GM18498 (cell line): ENCODE data around the gene MEDAG.

Source experiments
- ATAC-seq: cut with Tn5 transposase; IDR thresholded peaks from one replicate; pipeline ENCODE4 v1.9.1; 2021; ENCODE audit warnings: mild to moderate bottlenecking, moderate library complexity; ENCODE audit not compliant: unreplicated experiment

MEDAG gene

GRCh38 chr13:30936971-30937370 lies 30.9 kb downstream of the MEDAG start:
- ATAC-seq, result no peak

DNA sequence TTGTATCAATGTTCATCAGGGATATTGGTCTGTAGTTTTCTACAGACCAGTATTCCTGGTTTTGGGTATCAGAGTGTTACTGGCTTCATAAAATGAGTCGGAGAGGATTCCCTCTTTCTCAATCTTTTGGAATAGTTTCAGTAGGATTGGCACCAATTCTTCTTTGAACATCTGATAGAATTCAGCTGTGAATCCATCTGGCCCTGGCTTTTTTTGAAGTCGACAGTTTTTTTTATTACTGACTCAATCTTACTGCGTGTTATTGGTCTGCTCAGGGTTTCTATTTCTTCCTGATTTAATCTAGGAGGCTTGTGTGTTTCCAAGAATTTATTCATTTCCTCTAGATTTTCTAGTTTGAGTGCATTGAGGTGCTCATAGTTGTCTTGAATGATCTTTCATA lies 37.8 kb downstream of the MEDAG start:
- no peak for ATAC-seq

DNA sequence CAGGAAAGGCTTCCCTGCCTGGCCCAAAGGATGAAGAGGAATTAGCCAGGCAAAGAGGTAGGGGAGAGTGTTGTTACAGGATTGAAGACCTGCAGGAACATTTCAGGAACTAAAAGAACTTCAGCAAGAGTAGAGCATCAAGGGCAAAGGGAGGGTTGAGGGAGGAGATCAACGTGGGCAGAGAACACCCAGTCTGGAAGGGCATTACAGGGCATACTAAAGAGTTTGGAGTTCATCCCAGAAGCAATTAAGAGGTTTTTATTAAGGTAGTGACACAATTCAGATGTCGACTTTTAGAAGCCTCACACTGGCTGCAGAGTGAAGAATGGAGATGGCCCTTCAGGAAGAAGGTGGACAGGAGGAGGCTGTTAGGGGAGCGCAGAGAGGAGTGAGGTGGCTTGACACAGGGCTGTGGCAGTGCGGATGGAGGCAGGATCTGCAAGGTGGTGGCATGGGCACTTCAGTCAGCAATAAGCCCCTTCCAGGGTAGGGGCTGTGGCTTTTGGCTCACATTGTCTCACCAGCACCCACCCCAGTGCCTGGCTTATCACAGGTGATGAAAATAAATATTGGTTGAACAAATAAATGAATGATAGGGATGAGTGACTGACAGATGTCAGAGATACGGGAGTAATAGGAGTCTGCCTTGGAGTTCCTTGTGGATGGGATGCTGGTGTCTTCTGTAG lies 51.3 kb downstream of the MEDAG start:
- ATAC-seq, result no peak

GRCh38 chr13:30959678-30960077 lies 53.6 kb downstream of the MEDAG start:
- no peak for ATAC-seq

DNA sequence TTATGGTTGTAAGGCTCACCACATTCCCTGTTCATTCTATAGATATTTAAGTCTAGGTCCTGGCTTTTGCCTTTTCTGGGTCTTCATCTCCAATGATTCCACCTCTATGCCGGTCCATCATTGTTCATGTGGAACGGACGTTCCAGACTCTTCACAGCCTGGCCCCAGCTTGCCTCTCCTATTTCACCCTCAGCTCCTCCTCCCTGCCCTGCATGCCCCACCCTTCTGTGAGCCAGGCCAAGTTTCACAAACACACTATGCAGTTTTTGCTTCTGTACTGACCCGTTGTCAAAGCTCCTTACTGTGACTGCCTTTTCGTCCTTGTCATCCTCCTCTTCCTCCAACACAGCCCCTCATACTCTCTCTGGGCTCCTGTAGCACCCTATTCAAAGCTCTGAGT lies 57.7 kb downstream of the MEDAG start:
- ATAC-seq, result no peak

GRCh38 chr13:30965380-30965779 lies 59.3 kb downstream of the MEDAG start:
- ATAC-seq, result no peak

- no peak for ATAC-seq
These were observed 60.0 kb downstream of the MEDAG start for GRCh38 chr13:30966101-30966500.

GRCh38 chr13:30968846-30969245 lies 62.8 kb downstream of the MEDAG start:
- ATAC-seq, result no peak

GRCh38 chr13:30971575-30971974 lies 65.5 kb downstream of the MEDAG start:
- ATAC-seq, result no peak

DNA sequence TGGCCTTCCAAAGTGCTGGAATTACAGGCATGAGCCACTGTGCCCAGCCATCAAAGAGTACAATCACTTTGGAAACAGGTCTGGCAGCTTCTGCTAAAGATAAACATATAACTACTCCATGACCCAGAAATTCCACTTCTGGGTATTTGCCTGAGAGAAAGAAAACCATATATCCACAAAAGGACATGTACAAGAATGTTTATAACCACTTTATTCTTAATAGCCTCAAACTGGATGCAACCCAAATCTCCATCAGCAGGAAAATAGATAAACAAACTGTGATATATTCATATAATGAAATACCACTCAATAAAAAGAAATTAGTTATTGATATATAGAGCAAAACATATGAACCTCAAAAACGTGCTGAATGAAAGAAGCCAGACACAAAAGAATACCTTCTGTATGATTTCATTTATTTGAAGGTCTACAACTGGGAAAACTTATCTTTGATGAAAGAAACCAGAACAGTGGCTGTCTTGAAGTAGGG lies 66.9 kb downstream of the MEDAG start:
- no peak for ATAC-seq

DNA sequence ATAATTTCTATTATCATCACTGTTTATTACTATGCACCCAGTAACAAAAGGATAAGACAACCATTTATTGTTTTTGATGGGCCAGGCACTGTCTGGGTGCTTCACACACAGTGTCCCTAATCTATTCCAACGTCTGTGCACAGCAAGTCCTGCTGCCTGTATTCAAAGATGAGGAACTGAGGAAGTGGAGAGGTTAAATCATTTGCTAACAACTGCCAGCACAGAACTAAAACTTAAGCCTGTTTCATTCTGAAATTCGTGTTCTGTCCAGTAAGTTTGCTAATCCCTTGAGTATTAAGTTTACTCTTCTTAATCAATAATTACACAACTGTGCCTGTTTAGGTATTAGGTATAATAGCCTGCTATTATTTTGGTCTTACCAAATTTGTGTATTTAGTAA lies 68.3 kb downstream of the MEDAG start:
- no peak for ATAC-seq
